ENCODE data around the gene KCNJ6.

- TF ChIP-seq POLR2AphosphoS5 (IDR thresholded peaks at IDR 0.05; ENCODE audit: low read length) (no peak), GABPA (IDR thresholded peaks at IDR 0.05; ENCODE audit: low read depth) (no peak), EP300 (IDR thresholded peaks at IDR 0.05; ENCODE audit: borderline replicate concordance in 1 of 2, control insufficient read depth in 1 of 2, low read depth in 2 of 2, low read length in 2 of 2) (no peak), CTCF (IDR thresholded peaks at IDR 0.05 in 2 of 3, conservative IDR thresholded peaks at IDR 0.05 in 1 of 3; ENCODE audit: control insufficient read depth in 2 of 3, extremely low read depth in 1 of 3, insufficient read depth in 1 of 3, low read depth in 3 of 3, low read length in 3 of 3) (no peak), ZNF274 (IDR thresholded peaks at IDR 0.05; ENCODE audit: insufficient read depth, insufficient read length) (no peak), MAX (IDR thresholded peaks at IDR 0.05; ENCODE audit: low read depth, low read length) (no peak), EZH2 (IDR thresholded peaks at IDR 0.05; ENCODE audit: borderline replicate concordance, control insufficient read depth, low read depth, low read length) (no peak), ATF3 (IDR thresholded peaks at IDR 0.05; ENCODE audit: borderline replicate concordance, extremely low read depth, low read depth, low read length) (no peak), BHLHE40 (IDR thresholded peaks at IDR 0.05; ENCODE audit: borderline replicate concordance in 1 of 2, low read depth in 2 of 2, low read length in 1 of 2) (no peak), FOS (IDR thresholded peaks at IDR 0.05; ENCODE audit: borderline replicate concordance, extremely low read depth, insufficient read length) (no peak), HCFC1 (IDR thresholded peaks at IDR 0.05; ENCODE audit: low read length) (no peak)
Measured at GRCh38 chr21:37903396-37903795, 12.9 kb downstream of the KCNJ6 start.

Measured in GM12878 (cell line).